K562 (cell line): ENCODE measurements around the gene CCDC9. TPM values are rescaled to one million over a fixed set of nuclear protein-coding genes. Genes with fewer than 3 reads are reported as not detected.
A peak's percentile ranks its signal among the peaks of the same experiment; 100 is the strongest.

Experiments used
- ATF7 ChIP-seq: fragments of 450-650 bp; IDR thresholded peaks from 2 replicates; pipeline ENCODE4 v1.7.1; 2014; ENCODE audit warnings: mild to moderate bottlenecking, moderate library complexity
- BDP1 ChIP-seq: IDR thresholded peaks from 3 replicates; pipeline ENCODE4 v1.6.1; 2011; ENCODE audit not compliant: insufficient read length, insufficient read depth
- E4F1 ChIP-seq: fragments of 250-450 bp; sonication (Bioruptor Pico); IDR thresholded peaks from 2 replicates; pipeline ENCODE4 v1.5.0; 2021; ENCODE audit warnings: mild to moderate bottlenecking, borderline replicate concordance
- GTF2B ChIP-seq: IDR thresholded peaks from 2 replicates; pipeline ENCODE4 v1.6.1; 2011; ENCODE audit not compliant: insufficient read length; ENCODE audit errors: extremely low read depth
- HMGXB4 ChIP-seq: sonication (generic); formaldehyde crosslinking; IDR thresholded peaks from 2 replicates; pipeline ENCODE4 v1.8.1; 2023; ENCODE audit warnings: mild to moderate bottlenecking, missing genetic modification reagents
- KLF16 ChIP-seq: IDR thresholded peaks from 2 replicates; pipeline ENCODE4 v1.6.1; 2016; ENCODE audit warnings: antibody characterized with exemption
- SMAD3 ChIP-seq: fragments of 450-650 bp; formaldehyde crosslinking; conservative IDR thresholded peaks from 2 replicates; pipeline ENCODE4 v1.4.0; 2020; ENCODE audit warnings: mild to moderate bottlenecking
- SMARCA4 ChIP-seq: fragments of 450-650 bp; IDR thresholded peaks from 2 replicates; pipeline ENCODE4 v1.6.1; 2016
- TAF15 ChIP-seq: fragments of 200-400 bp; formaldehyde crosslinking; IDR thresholded peaks from 2 replicates; pipeline ENCODE4 v1.6.1; 2017; ENCODE audit warnings: mild to moderate bottlenecking, low read depth, low read length, moderate library complexity
- ZBTB40 ChIP-seq, 2 experiments: fragments of 450-650 bp in 1 of 2; sonication (generic) in 1 of 2; formaldehyde crosslinking in 1 of 2; IDR thresholded peaks; 2 replicates each; pipeline versions ENCODE4 v1.7.1 to v1.9.0; 2016 to 2022; ENCODE audit warnings: inconsistent platforms in 1 of 2, mild to moderate bottlenecking in 1 of 2, missing genetic modification reagents in 1 of 2
- ZNF253 ChIP-seq: fragments of 250-450 bp; sonication (Bioruptor Pico); conservative IDR thresholded peaks from 2 replicates; pipeline ENCODE4 v1.6.1; 2021; ENCODE audit warnings: mild to moderate bottlenecking
- ZNF445 ChIP-seq: fragments of 250-450 bp; sonication (Bioruptor Pico); IDR thresholded peaks from 2 replicates; pipeline ENCODE4 v1.4.0; 2020; ENCODE audit warnings: low read depth, mild to moderate bottlenecking, moderate library complexity
- ZNF696 ChIP-seq: fragments of 250-450 bp; sonication (Bioruptor Pico); conservative IDR thresholded peaks from 2 replicates; pipeline ENCODE4 v1.4.0; 2020; ENCODE audit warnings: mild to moderate bottlenecking, moderate library complexity
- ZNF778 ChIP-seq: fragments of 450-650 bp; formaldehyde crosslinking; IDR thresholded peaks from 2 replicates; pipeline ENCODE4 v1.4.0; 2020; ENCODE audit warnings: mild to moderate bottlenecking, moderate library complexity
- polyA plus RNA-seq, 8 experiments: library from polyadenylated mRNA; depleted of rRNA in 4 of 8; stranded (reverse) in 5 of 8; unstranded in 3 of 8; fragments of >200 nt; fragmentation: Nextera tagmentation in 2 of 8; fragmentation: Illumina TruSeq in 1 of 8; extraction: Ambion mirVana in 2 of 8; extraction: Trizol in 1 of 8; gene quantifications; 2 replicates each; pipeline versions ENCODE4 v1.2.1 to v1.2.3, GENCODE V29; 2011 to 2014; ENCODE audit warnings: inconsistent platforms in 1 of 8, missing spikeins in 1 of 8
- total RNA-seq, 7 experiments: library from RNA; depleted of rRNA in 6 of 7; stranded (reverse); fragments of >200 nt in 6 of 7; fragmentation: Illumina TruSeq in 2 of 7; extraction: Trizol in 2 of 7; gene quantifications; 2 replicates each; pipeline versions ENCODE4 v1.2.1 to v1.2.3, GENCODE V29; 2011 to 2021; ENCODE audit warnings: low replicate concordance in 1 of 7

CCDC9 gene
- total and polyA plus RNA-seq, 9 of the 15 experiments (the other 6 are each of a cell fraction or from before 2014, with no cell fraction given): 0.23 to 38.6 (median 8.4) TPM

GRCh38 chr19:47228937-47229675 lies 27.2 kb upstream of the CCDC9 start (continued):
- TF ChIP-seq HMGXB4 (CRISPR knock-in tag) (no peak), ZNF696 (CRISPR knock-in tag) (no peak), ZBTB40 (IDR thresholded peaks at IDR 0.05) (0 out of 2 replicates have a peak, but pooled peaks have one; percentile 12), ZBTB40 (CRISPR knock-in tag; IDR thresholded peaks at IDR 0.05) (no peak), SMARCA4 (0 out of 2 replicates have a peak, but pooled peaks have one; percentile 29), GTF2B (no peak), ZNF778 (CRISPR knock-in tag) (no peak), BDP1 (no peak), TAF15 (no peak), SMAD3 (CRISPR knock-in tag) (no peak), ZNF253 (no peak), E4F1 (CRISPR knock-in tag) (no peak), KLF16 (no peak), ATF7 (no peak), ZNF445 (CRISPR knock-in tag) (no peak)
